ELF-1 (cell line): Measurements from ENCODE around the gene SYT1.
A peak's percentile ranks its signal among the peaks of the same experiment; 100 is the strongest.
"Not testable (repeated sequence)": the region's sequence is repeated elsewhere in the genome, so short reads cannot be mapped to it uniquely, and the experiment has no call there.

Experiments
- DNase-seq: peaks from one replicate; pipeline ENCODE4 v3.0.0-alpha.2; 2016; ENCODE audit warnings: low read depth, low spot score

The SYT1 gene

DNA sequence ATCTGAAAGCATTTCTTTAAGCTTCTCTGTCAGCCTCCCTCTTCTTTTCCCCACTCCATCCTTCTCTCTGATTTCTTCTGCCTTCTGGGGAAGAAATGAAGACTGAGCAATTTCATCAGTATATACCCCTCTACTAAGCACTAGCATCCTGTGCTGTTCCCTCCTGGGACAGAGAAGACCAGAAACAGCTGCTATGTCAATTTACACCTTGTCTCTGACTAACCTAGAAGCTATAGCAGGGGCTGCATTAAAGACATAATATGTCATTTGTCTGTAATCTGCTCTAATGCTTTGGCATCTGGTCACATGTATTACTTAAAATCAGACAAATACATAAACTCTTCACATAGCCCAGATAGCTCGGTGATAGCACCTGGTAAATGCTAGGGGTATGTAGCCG, 529.3 kb downstream of the SYT1 start:
- DNase-seq, result no peak

DNA sequence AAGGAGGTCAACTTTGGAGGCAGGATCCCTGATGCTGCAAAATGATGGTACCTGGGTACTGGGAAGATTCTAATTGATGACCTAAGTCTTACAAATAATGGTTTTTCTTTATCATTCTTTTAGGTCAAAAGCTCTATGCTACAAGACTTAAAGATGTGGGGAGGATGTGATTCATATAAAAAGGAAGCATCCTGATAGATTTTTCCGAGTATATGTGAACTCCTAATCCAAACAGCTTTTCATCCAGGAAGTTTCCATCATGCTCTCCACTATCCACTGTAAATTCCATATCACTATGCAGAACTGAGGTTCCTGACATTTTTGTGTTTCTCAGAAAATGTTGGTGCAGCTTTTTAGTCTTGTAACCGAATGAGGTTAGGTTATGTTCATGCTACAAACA, 533.0 kb downstream of the SYT1 start:
- no peak for DNase-seq

DNA sequence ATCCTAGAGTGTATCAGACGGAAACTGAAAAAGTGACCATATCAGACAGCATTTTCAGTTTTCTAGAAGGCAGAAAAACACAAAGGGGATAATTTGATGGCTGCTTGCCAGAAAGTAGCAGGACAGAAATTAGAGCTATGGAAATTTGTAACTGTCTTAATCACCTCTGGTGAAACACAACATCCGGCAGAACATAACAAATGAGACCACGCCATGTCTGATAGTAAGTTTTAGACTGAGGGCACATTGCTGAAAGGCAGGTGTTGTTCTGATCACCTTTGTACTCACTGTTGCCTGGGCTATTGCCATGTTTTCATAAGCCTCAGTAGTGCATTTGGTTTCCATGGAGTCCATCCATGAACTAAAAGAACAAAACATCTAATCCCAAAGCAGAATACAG, 535.9 kb downstream of the SYT1 start:
- no peak for DNase-seq

- DNase-seq, result no peak
Measured at GRCh38 chr12:79402606-79403005, 538.0 kb downstream of the SYT1 start.

- DNase-seq, result no peak
Measured at GRCh38 chr12:79406993-79407392, 542.4 kb downstream of the SYT1 start.

GRCh38 chr12:79407671-79408622, 543.4 kb downstream of the SYT1 start:
- DNase-seq, result peak; percentile 71

DNA sequence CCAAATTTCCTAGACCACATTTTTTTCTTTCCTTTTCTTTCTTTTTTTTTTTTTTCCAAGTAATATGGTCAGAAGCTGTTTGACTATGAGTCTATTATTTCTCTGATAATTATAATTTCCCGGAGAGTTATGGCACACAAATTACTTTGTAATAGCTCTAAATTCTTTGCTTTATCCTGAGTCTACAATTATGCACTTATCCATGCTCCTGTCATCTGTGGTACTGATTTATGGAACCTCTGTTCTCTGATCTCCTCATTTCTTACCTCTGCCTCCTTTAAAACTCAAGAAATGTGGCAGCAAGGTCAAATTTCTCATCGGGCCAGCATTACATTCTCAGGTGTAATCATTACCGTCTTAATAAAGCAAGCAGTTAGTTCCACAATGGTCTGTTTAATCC, 544.1 kb downstream of the SYT1 start:
- no peak for DNase-seq

DNA sequence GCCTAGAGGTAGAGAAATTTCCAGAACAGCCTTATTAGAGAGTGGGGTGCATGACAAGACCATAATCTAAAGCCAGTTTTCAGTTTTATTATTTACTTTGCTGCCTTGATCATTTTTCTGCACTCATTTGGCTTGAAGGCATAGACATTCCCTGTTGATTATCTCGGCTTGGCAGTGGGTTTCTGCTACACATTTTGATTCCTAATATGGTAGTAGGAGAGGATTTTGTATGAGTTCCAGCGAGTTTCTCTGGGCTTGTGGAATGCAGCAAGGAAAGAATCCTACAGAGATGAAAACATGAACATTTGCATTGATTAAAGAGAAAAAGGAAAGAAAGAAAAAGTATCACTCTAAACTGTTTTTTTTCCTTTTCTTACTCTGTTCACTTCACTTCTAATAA, 545.0 kb downstream of the SYT1 start:
- DNase-seq, result no peak

DNA sequence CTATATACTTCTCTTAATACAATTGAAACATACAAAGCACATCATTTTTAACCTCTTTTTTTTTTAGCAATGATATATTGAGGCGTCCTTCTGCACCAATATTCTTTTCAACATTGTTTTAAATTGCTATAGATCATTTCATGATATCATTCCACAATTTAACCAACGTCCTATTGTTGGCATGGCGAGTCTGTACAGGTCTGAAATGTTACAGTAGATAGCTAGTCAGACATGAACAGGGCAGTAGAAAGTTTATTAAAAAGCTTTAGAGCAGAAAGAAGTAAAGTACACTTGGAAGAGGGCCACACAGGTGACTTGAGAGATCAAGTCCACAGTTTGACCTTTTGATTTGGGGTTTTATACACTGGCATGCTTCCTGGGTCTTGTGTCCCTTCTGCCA, 547.2 kb downstream of the SYT1 start:
- no peak for DNase-seq

- no peak for DNase-seq
Measured at GRCh38 chr12:79413796-79414195, 549.2 kb downstream of the SYT1 start.

GRCh38 chr12:79414252-79414651, 549.7 kb downstream of the SYT1 start:
- DNase-seq, result peak; percentile 8

GRCh38 chr12:79415321-79415720, 550.7 kb downstream of the SYT1 start:
- no peak for DNase-seq

DNA sequence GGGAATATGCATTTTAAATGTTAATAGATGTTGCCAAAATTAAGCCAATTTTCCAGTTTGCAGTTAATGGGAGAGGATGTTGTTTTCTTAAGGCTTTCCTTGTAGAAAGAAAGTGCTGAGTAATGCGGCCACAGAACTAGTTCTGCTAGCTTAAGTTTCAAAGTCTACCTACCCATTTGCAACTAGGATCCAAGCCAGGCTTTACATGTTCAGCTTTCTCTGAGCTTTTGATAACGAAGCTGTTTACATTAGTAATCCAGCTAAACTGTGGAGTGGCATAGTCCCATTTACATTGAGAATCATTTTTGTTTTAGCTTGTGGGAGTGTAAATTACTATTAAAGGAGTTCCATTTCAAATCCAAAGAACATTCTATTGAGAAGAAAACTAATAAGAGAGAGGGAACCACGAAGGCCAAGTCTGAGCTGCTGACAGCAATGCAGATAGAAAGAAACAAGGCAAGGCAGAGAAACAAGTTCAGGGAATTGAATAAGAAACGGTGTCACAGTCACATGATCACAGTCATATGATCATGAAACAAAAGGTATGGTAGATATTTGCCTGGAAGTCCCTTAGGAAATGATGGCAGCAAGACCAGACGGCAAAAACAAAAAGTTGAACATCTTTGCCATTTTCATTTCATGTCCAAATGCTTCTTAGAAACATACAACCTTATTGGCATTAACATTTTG, 551.3 kb downstream of the SYT1 start:
- DNase-seq, result peak; percentile 30

DNA sequence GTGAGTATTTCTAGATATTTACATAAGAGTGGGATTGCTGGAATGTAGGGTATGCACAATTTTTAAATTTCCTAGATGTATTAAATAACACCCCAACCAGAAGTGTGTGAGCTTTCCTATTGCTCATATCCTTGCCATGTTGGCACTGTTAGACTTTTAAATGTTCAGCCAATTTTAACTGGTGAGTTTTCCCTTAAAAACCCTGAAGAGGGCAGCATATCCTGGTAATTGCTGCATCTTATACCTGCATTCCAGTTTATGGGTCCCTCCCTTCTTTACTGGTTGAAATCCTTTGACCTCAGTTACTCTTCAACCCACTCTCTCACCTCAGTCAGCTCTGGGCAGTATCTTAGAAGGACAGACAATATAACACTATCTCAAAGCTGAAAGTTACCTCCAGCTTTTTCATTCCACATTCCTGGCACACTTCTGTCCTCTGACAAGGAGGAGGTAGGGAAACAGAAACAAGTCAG, 555.6 kb downstream of the SYT1 start:
- peak; percentile 43 for DNase-seq

GRCh38 chr12:79421236-79421740, 556.7 kb downstream of the SYT1 start:
- no peak for DNase-seq

DNA sequence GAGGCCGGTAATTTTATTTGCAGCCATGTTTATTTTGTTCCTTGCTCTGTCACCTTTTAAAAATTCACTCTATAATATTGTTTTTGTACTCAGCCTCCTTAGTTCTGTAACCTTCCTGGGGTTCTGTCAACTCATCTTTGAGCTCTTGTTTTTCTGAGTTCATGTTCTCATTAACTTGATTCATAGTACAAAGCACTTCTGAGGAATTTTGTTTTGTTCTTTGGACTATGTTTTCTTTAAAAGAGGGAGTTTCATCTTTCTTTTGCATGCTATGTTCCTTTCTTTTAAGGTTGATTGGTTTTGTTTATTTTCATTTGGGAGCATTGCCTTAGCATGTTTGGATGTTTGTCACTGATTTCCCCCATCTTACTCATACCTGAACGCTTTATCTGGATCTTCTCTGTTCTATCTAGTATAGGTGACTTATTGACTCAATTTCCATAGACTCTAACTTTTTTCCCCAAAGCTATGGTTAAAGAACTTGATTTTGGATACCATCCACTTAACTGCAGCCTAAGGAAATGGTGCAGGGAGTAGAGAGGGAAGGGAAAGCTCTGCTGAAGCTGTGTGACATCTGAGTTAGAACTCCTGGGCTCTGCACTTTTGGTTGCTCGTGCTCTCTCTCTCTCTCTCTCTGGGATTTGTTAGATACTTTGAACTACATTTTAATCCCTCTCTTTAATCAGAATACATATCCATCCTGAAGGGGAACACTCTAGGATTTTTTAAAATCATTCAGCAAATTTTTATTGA, 557.7 kb downstream of the SYT1 start:
- DNase-seq, result no peak

- DNase-seq, result no peak
Measured at GRCh38 chr12:79423560-79423959, 559.0 kb downstream of the SYT1 start.

DNA sequence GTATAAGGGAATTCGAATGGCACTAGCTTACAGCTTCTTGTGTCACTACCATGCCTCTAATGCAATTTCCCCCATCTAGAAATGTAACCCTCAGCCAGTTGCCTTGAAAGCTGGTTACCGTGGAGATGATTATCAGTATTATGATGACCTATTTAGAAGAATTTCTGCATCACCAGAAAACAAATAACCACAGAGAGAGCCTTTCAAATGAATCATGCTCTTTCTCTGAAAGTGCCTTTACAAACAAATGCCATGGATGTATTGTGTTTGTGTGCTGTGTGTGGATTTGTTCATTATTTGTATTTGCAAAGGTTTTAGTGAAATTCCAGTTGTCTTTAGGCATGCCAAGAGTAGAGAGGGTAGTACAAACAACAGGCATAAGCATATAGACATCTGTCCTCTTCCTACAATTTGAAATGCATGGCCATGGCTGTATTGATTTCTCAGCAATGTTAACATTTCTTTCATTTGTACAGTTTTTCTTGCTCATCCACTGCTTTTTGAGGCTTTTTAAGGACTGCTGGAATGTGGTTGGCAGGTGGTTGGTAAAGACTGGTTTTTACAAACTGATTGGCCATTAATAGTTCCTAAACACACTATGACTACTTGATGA, 559.6 kb downstream of the SYT1 start:
- DNase-seq, result no peak

DNA sequence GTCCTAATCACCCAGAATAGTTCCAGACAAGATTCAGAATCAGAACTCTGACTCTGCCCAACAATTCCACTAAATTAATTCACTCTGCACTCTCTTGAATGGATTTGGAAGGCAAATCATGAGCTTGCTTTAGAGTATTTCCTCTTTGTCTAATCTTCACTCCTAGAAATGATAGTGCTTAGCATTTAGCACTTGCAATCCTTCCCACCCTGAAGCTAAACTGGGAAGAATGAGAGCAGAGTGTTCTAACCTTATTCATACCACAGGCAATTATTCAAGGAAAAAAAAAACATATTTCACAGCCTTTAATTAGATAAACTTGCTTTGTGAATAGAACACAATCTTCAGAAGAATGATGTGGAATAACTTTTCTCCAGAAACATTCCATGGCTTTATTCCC, 561.5 kb downstream of the SYT1 start:
- no peak for DNase-seq

- not testable (repeated sequence) for DNase-seq
Measured at GRCh38 chr12:79426744-79427143, 562.2 kb downstream of the SYT1 start.

- DNase-seq, result no peak
Measured at GRCh38 chr12:79433465-79434072, 569.0 kb downstream of the SYT1 start.
